ENCODE data around the gene MBD6.

Gene MBD6, protein sequence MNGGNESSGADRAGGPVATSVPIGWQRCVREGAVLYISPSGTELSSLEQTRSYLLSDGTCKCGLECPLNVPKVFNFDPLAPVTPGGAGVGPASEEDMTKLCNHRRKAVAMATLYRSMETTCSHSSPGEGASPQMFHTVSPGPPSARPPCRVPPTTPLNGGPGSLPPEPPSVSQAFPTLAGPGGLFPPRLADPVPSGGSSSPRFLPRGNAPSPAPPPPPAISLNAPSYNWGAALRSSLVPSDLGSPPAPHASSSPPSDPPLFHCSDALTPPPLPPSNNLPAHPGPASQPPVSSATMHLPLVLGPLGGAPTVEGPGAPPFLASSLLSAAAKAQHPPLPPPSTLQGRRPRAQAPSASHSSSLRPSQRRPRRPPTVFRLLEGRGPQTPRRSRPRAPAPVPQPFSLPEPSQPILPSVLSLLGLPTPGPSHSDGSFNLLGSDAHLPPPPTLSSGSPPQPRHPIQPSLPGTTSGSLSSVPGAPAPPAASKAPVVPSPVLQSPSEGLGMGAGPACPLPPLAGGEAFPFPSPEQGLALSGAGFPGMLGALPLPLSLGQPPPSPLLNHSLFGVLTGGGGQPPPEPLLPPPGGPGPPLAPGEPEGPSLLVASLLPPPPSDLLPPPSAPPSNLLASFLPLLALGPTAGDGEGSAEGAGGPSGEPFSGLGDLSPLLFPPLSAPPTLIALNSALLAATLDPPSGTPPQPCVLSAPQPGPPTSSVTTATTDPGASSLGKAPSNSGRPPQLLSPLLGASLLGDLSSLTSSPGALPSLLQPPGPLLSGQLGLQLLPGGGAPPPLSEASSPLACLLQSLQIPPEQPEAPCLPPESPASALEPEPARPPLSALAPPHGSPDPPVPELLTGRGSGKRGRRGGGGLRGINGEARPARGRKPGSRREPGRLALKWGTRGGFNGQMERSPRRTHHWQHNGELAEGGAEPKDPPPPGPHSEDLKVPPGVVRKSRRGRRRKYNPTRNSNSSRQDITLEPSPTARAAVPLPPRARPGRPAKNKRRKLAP

DNA sequence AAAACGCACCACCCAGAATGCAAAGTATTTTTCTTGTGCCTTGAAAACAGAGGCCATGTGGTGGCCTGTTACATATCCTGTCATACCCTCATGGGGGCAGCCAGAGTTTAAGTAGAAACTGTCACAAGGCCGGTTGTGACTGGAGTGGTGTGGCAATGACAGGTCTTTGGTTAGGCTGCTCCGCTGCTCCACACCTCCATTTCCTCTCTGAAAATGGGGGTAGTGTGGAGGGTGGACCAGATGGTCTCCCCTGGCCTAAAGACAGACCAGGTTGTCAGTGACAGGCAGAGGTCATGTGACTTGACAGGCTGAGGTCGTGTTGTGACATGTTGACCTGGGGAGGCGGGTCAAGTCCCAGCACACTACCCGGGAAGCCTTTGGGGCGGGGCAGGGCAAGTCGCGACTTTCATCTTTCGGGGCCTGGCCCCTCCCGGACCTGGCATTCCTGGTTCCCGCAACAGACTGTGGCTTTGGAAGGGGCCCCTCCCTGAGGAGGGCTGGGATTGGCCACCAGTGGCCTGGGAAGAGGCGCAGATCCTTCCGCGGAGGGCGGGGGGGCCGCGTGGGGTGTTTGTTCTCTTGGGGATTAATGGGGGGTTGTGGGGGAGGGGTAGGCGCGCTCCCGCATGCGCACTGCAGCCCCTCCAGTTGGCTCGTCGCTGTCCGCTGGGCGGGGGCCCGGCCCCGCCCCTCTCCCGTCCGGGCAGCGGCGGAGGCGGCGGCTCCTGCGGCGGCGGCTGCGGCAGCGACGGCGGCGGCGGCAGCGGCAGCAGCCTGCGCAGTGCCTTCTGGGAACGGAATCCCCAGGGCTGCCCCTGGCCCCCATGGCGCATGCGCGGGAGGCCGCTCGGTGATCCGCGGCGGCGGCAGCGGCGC lies at the start of gene MBD6:
Gene MBD6, plus strand, starts transcription at position 814 of the 876 bp plus-strand sequence. CDS start 1,480 bp downstream, outside the sequence.
- DNase-seq (ENCODE audit: low spot score), result peak; percentile 92

DNA sequence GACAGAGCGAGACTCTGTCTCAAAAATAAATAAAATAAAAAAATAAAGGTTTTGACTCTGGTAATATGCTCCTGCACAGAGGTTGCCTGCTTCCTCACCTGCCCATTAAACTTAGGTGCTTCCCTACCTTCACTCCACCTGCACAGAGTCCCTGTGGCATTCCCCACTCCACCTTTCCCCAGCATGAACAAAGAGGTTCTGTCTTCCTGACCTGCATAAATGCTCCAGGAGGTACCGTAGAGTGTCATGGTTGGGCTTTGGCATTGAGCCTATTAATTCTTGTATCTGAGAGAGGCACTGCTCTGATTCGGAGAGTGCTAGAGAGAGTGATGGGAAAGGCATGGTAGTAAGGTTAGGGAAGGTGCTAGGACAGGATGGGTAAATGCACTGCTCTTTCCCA lies 49.2 kb upstream of the MBD6 start:
- no peak for DNase-seq (ENCODE audit: low spot score)

DNA sequence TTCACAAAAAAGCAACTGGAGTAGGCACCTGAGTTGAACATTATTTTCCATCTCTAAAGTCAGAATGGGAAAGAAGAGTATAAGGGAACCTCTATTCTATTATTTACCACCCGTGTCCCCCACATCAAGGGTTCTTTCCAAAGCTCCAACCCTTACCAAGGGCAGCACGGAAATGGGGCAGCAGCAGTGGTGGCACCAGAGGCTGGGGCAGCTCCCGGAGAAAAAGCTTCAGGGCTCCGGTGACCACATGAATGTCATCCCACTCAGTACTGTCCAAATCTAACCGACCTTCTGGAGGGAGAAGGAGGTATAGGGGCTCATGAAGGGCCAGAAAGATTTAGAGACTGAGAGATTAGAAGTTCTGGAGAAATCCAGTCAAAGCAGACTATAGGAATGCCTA lies 48.7 kb upstream of the MBD6 start:
- DNase-seq (ENCODE audit: low spot score), result no peak

DNA sequence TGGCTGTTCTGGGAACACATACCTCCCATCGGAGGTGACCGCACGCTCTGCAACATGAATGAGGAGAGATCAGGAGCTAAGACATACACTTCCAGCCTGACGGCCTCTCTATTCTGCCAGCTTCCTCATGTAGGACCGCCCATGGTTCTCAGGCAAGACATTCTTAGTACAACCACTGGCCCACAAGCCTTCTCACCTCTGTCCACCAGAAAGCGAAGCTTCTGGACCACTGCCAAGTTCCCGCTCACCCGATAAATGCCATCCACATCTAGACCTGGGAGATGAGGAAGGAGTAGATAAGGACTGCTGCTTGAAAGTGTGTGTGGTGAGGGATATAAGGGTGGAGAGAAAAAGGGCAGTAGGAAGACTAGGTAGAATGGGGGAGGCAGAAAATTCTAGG lies 48.2 kb upstream of the MBD6 start:
- no peak for DNase-seq (ENCODE audit: low spot score)

DNA sequence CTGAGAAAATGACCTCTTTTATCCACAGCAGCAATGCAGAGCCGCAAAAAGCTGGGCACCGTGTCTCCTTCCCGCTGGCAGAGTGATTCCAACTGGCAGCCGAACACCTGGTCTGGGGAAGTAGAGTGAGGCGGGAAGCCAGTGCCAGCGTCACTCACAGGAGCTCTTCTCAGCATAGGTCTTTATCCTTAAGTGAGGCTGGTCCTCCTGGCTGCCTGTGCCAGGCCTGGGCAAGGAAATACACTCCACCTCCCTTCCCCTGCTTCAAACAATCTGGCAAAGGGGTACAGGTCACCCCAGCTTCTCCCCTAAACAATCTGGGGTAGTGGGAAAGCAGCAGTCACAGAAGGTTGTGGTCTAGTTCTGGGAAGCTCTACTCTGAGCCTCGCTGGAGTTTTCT lies 47.8 kb upstream of the MBD6 start:
- DNase-seq (ENCODE audit: low spot score), result no peak

DNA sequence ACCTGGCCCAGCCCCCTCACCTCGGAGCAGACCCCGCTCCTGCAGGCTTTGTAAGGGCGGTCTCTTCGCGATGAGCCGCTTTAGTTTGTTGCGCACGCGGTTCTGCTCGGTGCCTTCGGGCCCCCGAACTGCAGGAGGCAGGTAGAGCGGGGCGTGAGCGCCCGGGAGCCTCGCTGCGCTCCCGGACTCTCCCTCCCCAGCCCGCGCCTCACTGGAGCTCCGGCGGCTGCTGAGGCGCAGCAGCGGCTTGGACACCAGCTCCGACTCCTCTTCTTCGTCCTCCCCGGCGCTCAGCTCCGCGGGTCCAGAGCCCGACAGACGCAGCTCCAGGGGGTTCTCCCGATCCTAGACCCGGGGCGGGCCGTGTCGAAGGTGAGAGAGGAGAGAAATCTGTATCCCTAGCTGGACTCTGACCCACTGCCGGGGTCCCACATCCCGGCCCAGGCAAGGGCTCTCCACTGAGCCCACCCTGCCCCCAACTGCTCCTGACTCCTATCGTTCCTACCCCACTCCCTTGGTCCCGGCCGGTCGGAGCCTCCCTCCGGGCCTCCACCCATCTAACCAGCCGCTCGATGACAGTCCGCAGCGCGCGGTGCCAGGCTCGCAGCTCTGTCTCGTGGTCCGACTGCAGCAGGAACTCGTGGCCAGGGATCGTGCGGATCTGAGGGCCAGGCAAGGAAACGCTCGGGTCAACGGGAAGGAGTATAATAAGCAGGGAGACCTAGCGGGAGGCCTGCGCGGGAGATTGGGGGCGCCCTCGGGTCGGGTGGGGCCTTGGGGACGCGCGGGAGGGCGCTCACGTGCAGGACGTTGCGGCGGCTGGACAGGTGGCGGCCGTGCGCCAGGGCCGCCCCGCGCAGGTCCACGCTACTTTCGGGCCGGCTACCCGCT lies 47.1 kb upstream of the MBD6 start:
- DNase-seq (ENCODE audit: low spot score), result no peak

DNA sequence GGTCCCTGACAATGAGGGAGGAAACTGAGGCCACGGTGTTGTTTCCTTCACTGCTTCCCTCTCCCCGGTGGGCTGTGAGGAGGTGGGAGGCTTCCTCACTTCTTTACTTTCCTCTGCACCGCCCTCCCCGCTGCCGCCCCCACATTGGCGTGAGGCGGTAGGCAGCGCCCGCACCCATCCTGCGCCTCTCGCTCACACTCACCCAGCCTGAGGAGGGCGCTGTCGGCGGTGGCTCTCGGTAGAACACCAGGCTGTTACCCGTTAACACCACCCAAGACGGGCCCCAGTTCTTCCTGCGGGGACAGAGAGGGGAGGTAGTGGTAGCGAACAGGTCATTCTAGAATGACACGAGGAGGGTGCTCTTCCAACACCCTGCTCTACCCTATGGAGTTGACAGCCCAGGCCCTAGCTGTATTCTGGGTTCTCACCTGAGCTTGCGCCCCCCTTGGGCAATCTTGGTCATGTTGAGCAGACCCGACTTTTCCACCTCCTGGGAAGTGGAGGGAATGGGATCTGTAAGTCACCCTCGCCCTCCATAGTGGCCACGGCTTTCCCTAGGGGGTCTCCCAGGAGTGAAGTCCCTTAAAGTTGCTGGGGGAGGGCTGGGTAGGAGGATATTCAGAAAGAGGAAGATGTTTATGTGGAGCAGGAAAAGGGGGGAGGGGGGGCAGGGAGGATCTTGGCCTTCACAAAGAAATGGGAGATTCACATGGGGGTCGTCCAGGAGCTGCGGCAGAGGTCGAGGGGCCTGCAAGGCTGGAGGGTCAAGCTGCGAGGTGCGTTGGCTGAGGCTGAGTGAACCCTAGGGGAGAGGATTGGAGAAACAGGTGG lies 46.2 kb upstream of the MBD6 start:
- DNase-seq (ENCODE audit: low spot score), result no peak

DNA sequence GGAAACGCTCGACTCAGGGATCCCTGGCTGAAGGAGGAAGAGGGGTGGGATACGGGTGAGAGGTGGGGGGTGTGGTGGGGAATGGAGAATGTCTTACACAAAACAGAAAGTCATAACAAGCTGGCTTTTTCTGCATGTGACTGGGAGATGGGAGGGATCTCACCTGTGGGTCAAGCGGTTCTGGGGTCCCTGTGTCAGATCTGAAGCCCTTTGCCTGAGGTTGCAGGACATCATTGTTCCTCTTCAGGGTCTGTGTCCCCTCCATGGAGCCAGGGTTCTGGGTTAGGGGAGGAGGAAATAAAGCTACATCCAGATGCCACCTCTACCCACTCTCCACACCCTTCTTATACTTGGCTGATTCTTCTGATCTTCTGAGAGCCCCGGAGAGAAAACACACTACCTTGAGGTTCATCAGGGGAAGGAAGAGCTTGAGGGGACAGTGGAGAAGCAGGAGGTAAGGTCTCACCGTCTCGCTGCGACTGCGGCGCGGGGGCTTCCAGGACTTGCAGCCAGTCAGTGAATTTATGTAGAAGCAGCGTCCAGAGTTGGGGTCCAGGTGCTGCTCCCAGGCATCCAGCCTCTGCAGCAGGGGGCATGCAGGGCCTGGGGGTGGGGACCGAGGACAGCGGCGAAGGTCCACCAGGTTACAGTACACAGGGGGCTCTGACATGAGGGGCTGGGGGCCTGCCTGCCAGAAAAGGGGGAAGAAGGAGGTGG lies 45.5 kb upstream of the MBD6 start:
- no peak for DNase-seq (ENCODE audit: low spot score)

DNA sequence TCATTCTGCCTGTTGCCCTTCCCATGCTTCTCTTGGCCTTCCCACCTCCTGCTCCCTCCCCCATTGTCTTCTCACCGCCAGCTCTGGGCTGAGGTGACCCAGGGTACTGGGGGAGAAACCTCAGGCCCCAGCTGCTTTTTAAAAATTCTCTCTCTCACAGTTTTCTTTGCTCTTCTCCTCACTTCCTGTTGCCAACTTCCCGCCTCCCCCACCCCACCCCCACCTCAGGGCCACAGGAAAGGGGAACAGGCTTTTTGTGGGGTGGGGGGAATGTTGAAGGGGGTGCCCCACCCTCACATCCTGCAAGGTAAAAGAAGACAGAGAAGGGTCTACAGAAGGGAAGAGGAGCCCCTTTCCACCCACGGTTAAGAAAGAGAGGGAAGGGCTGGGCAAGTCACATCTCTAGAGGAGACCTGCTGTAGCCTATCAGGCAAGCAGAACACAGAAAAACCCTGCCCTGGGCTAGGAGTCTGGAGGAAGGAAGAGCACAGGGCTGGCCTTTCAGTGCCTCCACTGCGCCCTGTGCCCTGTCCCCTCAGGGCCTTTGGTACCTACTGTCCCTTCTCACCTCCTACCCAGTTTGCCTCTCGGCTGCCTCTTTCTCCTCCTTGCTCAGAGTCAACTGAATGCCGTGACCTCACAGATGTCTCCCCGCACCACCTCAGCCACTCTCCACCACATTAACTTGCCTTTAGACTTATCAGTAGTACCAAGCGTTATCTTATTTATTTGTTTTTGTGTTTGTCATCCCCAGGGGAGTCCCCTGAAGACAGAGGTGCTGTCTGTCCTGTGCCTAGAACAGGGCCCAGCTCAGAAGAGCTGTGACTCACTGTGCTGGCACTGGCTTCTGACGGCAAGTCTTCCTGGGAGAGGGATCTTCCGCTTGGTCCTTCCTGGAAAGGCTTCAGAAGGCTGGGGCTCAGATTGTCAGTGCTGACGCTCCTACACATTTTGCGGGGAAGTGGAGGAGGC lies 44.6 kb upstream of the MBD6 start:
- DNase-seq (ENCODE audit: low spot score), result no peak

DNA sequence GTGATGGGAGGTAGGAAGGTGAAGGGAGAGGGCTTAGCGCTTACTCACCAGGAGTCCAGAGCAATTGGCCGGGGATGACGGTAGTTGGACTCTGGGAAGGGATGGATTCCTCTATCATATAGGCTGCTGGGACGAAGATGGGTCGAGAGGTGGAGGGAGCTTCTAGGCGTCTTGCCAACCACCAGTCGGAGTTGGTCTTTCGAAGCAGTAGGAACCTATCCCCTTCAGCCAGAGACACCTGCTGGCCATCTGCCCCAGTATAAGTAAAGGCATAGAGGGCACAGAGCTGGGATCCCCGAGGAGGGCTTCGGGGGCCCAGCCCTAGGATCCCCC lies 43.6 kb upstream of the MBD6 start:
- DNase-seq (ENCODE audit: low spot score), result no peak

DNA sequence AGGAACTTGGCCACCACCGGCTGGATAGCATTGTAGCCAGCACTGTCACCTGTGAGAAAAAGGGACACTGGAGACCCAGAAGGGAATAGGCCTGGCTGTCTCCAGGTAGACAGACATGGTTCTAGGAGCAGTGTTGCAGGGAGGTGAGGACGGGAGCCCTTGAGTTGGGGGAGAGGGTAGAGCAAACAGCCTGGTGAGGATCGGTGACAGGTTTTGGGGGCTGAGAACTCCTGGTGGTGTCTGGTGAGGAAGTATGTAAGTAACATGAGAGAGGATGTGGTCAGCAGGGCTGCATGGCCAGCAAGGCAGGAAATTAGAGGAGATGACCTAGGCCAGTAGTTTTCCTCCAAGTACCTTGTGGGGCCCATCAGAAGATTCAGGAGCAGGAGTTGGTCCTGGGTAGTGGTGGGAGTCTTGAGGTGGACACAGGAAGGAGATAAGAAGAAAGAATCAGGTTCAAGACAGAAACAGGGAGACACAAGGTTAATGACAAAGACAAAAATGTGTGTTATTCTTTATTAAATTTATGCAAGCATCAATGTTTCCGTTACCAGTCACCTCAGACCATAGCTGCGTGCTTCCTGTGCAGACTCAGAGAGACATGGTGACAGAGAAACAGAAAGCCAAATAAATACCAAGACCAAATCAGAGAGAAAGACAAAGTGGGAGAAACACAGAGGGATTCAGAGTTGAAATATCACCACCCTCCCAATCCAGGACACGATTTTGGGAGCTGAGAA lies 43.1 kb upstream of the MBD6 start, which contains the start of gene ARHGAP9:
Gene ARHGAP9, minus strand, starts transcription at position 491 of the 740 bp plus-strand sequence. Its CDS starts 460 bp downstream, at position 31.
- DNase-seq (ENCODE audit: low spot score), result no peak

DNA sequence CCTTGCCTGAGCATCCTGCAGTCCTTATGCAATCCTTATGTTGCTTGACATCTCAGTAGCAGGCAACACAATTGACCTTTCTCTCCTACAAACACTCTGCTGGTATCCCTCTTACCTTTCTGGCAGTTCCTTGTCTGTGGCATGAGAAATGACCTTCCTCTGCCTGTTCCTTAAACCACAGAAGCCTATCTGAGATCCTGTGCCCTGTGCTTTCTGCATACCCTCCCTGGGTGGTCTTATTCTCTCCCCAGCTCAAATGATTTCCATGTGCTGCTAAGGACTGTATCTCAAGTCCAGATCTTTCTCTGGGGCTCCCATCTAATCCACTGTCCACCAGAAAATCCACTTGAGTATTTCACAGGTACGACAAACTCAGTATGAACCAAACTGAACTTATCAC lies 41.0 kb upstream of the MBD6 start:
- DNase-seq (ENCODE audit: low spot score), result no peak

DNA sequence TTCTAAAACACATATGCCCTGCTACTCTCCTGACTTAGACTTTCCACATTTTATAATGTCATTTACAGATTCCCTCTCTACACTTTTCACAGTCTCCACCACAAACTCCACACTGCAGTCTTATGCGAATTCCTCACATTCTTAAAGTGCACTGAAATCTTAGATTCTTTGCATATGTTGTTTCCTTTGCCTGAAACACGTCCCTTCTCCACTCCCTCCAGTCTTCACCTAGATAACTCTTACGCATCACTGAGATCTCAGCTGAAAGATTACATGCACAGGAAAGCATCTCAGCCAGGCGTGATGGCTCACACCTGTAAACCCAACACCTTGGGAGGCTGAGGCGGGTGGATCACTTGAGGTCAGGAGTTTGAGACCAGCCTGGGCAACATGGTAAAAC lies 39.2 kb upstream of the MBD6 start:
- no peak for DNase-seq (ENCODE audit: low spot score)

DNA sequence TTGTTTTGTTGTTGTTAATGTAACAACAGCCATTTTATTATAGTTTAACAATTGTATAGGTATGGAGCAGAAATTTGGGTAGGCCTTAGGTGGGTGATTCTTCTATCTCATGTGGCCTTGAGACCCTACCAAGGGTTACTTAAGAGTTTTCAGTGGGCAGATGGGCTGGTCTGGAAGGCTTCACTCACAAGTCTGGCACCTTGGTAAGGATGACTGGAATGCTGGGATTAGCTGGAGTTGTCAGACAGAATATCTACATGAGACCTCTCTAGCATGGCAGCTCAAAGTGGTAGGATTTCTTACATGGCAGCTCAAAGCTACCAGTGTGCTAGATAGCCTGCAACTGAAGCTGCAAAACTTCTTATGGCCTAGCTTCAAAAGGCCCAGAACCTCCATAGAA lies 36.9 kb upstream of the MBD6 start:
- DNase-seq (ENCODE audit: low spot score), result no peak

DNA sequence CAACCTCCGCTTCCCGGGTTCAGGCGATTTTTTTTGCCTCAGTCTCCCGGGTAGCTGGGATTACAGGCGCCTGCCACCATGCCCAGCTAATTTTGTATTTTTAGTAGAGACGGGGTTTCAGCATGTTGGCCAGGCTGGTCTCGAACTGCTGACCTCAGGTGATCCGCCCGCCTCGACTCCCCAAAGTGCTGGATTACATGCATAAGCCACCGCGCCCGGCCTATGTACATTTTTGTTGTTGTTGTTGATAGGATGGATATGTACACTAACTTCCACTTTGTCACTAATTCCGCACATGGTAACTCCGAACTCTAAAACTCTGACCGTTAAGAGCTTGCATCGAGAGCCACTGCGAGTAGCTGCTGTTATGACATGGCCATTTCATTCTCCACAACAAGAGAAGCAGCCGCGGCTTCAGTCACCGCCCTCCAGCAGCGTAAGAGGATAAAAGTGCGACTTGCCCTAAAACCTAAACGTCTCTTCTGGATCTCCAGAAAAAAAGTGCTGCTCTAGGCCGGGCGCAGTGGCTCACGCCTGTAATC lies 35.5 kb upstream of the MBD6 start:
- no peak for DNase-seq (ENCODE audit: low spot score)

DNA sequence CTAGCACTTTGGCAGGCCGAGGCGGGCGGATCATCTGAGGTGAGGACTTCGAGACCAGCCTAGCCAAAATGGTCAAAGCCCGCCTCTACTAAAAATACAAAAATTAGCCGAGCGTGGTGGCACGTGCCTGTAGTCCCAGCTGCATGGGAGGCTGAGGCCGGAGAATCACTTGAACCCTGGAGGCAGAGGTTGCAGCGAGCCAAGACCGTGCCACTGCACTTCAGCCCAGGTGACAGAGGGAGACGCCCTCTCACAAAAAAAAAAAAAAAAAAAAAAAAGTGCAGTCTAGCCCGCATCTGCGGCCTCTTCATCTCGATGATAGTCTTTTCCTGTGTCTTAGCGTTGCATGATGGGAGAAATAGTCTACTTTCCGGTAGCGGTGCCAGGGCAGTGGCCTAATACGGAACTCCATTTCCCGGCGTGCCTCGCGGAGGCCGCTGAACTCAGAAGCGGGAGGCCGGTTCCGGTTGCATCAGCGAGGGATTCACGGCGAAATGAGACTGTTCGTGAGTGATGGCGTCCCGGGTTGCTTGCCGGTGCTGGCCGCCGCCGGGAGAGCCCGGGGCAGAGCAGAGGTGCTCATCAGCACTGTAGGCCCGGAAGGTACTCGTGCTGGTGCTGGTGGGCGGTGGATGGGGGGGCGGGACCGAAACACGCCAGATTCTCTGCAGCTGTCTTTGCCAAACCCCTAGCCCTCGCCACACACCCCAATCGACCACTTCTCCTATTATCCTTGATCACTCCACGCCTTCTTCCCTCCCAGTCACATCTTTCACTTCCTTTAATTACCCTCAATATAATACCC lies 34.8 kb upstream of the MBD6 start, which contains the start of gene MARS1:
Gene MARS1, plus strand, starts transcription at position 472 of the 805 bp plus-strand sequence. Its CDS starts 23 bp downstream, at position 495.
- peak; percentile 96 for DNase-seq (ENCODE audit: low spot score)

All from putamen (tissue), 1 donor.